ENCODE results near the gene GK.

The GK gene

GRCh38 chrX:30689116-30689515 lies 35.9 kb downstream of the GK start:
- no peak for DNase-seq (ENCODE audit: low read depth, low spot score)
- ChIA-PET POLR2A (no interaction called here), CTCF (no interaction called here)
- no peak overlapping the region for H3K4me3 ChIP-seq (ENCODE audit: low read depth, low read length)
- TF ChIP-seq, protein P1, sequence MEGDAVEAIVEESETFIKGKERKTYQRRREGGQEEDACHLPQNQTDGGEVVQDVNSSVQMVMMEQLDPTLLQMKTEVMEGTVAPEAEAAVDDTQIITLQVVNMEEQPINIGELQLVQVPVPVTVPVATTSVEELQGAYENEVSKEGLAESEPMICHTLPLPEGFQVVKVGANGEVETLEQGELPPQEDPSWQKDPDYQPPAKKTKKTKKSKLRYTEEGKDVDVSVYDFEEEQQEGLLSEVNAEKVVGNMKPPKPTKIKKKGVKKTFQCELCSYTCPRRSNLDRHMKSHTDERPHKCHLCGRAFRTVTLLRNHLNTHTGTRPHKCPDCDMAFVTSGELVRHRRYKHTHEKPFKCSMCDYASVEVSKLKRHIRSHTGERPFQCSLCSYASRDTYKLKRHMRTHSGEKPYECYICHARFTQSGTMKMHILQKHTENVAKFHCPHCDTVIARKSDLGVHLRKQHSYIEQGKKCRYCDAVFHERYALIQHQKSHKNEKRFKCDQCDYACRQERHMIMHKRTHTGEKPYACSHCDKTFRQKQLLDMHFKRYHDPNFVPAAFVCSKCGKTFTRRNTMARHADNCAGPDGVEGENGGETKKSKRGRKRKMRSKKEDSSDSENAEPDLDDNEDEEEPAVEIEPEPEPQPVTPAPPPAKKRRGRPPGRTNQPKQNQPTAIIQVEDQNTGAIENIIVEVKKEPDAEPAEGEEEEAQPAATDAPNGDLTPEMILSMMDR (IDR thresholded peaks at IDR 0.05; ENCODE audit: insufficient read depth, low read length, missing control alignments): no peak

- ChIA-PET POLR2A (no interaction called here), CTCF (interaction anchor here (1.5 kb wide), 1 partner anchor 10 kb away, joined by 4 read pairs; no protein-coding TSS in a partner anchor)
- TF ChIP-seq, protein P1 (IDR thresholded peaks at IDR 0.05; ENCODE audit: insufficient read depth, low read length, missing control alignments): no peak
- DNase-seq (ENCODE audit: low read depth, low spot score): no peak
- no peak overlapping the region for H3K4me3 ChIP-seq (ENCODE audit: low read depth, low read length)
These were observed 37.1 kb downstream of the GK start for GRCh38 chrX:30690330-30690729.

DNA sequence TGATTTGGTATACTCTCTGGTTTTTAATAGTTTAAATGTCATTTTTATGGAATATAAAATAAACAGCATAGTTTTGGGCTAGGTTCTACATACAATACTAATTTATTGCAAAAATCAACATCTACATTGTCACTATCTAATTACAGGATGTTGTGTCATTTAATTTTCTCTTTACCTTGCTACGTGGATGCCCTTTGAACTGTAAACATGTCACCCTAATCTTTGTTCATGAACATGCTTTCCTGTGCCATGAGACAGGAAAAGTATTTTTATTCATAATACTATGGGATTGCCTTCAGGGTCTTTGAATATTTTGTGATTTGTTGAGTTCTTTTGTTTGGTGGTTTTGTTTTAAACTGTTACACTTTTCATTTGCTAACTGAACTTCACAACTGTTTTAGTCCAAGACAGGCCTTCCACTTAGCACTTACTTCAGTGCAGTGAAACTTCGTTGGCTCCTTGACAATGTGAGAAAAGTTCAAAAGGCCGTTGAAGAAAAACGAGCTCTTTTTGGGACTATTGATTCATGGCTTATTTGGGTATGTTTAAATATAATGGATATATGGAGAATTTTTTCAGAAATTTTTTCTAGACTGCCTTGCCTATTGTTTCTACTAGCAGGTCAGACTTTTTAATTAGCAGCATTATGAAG lies 40.9 kb downstream of the GK start:
- DNase-seq (ENCODE audit: low read depth, low spot score): no peak
- CTCF ChIA-PET: no interaction called here
- H3K4me3 ChIP-seq (ENCODE audit: low read depth, low read length): no peak overlapping the region
- POLR2A ChIA-PET: no interaction called here
- TF ChIP-seq, protein P1 (IDR thresholded peaks at IDR 0.05; ENCODE audit: insufficient read depth, low read length, missing control alignments): no peak

GRCh38 chrX:30702736-30703135 lies 49.5 kb downstream of the GK start:
- CTCF ChIA-PET: interaction anchor here (0.9 to 1.4 kb wide), 3 partner anchors 10 to 132 kb away, joined by 3 read pairs; no protein-coding TSS in a partner anchor
- TF ChIP-seq, protein P1 (IDR thresholded peaks at IDR 0.05; ENCODE audit: insufficient read depth, low read length, missing control alignments): no peak
- no peak overlapping the region for H3K4me3 ChIP-seq (ENCODE audit: low read depth, low read length)
- POLR2A ChIA-PET: no interaction called here
- peak; percentile 68 for DNase-seq (ENCODE audit: low read depth, low spot score)

GRCh38 chrX:30706216-30706775 lies 53.1 kb downstream of the GK start:
- ChIA-PET CTCF (no interaction called here), POLR2A (no interaction called here)
- no peak for DNase-seq (ENCODE audit: low read depth, low spot score)
- TF ChIP-seq, protein P1 (IDR thresholded peaks at IDR 0.05; ENCODE audit: insufficient read depth, low read length, missing control alignments): no peak
- H3K4me3 ChIP-seq (ENCODE audit: low read depth, low read length): no peak overlapping the region

- ChIA-PET CTCF (interaction anchor here (0.8 to 1.4 kb wide), 3 partner anchors 9 to 143 kb away, joined by 3 to 4 read pairs (median 4); no protein-coding TSS in a partner anchor), POLR2A (no interaction called here)
- no peak for DNase-seq (ENCODE audit: low read depth, low spot score)
These were observed 59.0 kb downstream of the GK start for GRCh38 chrX:30712214-30712613.

More at GRCh38 chrX:30712214-30712613, 59.0 kb downstream of the GK start:
- H3K4me3 ChIP-seq (ENCODE audit: low read depth, low read length): no peak overlapping the region
- TF ChIP-seq, protein P1 (IDR thresholded peaks at IDR 0.05; ENCODE audit: insufficient read depth, low read length, missing control alignments): no peak

Measured in AG04449 (cell line).